GM13976 (cell line): Measurements from ENCODE around the gene NAPEPLD.
A peak's percentile ranks its signal among the peaks of the same experiment; 100 is the strongest.
"Not testable (repeated sequence)": the region's sequence is repeated elsewhere in the genome, so short reads cannot be mapped to it uniquely, and the experiment has no call there.

ENCODE experiments used
- DNase-seq: peaks from one replicate; pipeline ENCODE4 v3.0.0; 2012; ENCODE audit warnings: low spot score
- CTCF ChIP-seq: IDR thresholded peaks from 2 replicates; pipeline ENCODE4 v1.5.1; 2012; ENCODE audit warnings: borderline replicate concordance, mild to moderate bottlenecking; ENCODE audit not compliant: insufficient read depth; ENCODE audit errors: extremely low read depth, missing control alignments, control extremely low read depth
- in situ Hi-C: fragments of 300-500 bp; cut with MboI; formaldehyde crosslinking; loops from one replicate; pipeline ENCODE4 v1.12.0; 2022; ENCODE audit warnings: low sequenced_read_pairs, mixed read lengths, inconsistent platforms; ENCODE audit not compliant: unreplicated experiment

The NAPEPLD gene

GRCh38 chr7:103068414-103069403 lies 80.2 kb downstream of the NAPEPLD start:
- in situ Hi-C loops = loop anchor here (25.0 kb wide), 1 partner anchor 306 kb away; no protein-coding TSS in a partner anchor
- TF ChIP-seq CTCF = no peak
- no peak for DNase-seq

DNA sequence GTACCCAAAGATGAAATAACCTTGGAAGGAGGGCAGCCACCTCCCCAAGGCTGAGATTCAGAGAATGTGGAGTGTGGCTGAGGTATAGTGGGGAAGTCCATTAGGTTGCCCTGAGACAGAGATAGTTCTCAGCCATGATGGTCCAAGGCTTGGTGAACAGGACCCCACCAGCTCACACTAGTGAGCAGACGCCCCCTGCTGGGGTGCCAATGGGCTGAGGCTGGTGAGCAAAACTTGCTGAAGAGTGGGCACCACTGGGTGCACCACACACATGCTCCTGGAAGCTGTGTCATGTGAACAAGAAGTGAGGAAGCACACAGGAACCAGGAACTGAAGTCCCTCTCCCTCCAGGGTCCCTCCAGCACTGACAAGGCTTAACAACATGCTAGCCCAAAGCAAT lies 83.2 kb downstream of the NAPEPLD start:
- DNase-seq = peak; percentile 32
- peak; percentile 52 for TF ChIP-seq CTCF
- in situ Hi-C loops = loop anchor here (25.0 kb wide), 1 partner anchor 303 kb away; no protein-coding TSS in a partner anchor

GRCh38 chr7:103063895-103064294 lies 85.0 kb downstream of the NAPEPLD start:
- no peak for DNase-seq
- no peak for TF ChIP-seq CTCF
- in situ Hi-C loops = loop anchor here (25.0 kb wide), 1 partner anchor 302 kb away; no protein-coding TSS in a partner anchor

DNA sequence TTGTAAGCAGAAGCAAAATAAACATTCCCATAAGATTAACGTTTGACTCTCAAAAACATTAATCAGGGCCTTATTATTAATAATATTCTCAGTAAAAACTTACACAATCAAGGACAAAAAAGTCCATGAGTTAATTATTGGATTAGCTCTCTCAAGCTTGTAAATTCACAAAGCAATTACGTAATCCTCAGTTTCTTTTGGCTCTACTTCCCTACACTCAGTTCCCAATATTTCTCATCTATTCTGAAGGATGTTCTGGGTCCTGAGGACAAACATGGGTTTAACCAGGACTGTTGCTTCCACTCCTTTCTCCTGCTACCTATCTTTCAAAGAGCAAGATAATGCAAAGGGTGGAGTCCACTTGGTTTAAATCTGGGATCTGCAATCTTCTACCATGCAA lies 89.4 kb downstream of the NAPEPLD start:
- no peak for TF ChIP-seq CTCF
- no peak for DNase-seq
- in situ Hi-C loops = loop anchor here (25.0 kb wide), 1 partner anchor 297 kb away; no protein-coding TSS in a partner anchor

GRCh38 chr7:103058122-103058521 lies 90.8 kb downstream of the NAPEPLD start:
- in situ Hi-C loops = loop anchor here (25.0 kb wide), 1 partner anchor 296 kb away; no protein-coding TSS in a partner anchor
- DNase-seq = no peak
- no peak for TF ChIP-seq CTCF

- in situ Hi-C loops = loop anchor here (25.0 kb wide), 1 partner anchor 294 kb away; no protein-coding TSS in a partner anchor
- not testable (repeated sequence) for DNase-seq
These were observed 92.9 kb downstream of the NAPEPLD start for GRCh38 chr7:103056006-103056405.

GRCh38 chr7:103051519-103051918 lies 97.4 kb downstream of the NAPEPLD start:
- in situ Hi-C loops = loop anchor here (25.0 kb wide), 1 partner anchor 289 kb away; no protein-coding TSS in a partner anchor
- TF ChIP-seq CTCF = no peak
- no peak for DNase-seq
